ENCODE data around the gene SUSD3.
A peak's percentile ranks its signal among the peaks of the same experiment; 100 is the strongest.

Gene SUSD3

GRCh38 chr9:93126151-93126781, 67.8 kb downstream of the SUSD3 start:
- peak in 2 of 5 experiments; percentile 46 to 70 for DNase-seq

GRCh38 chr9:93126825-93127368, 68.4 kb downstream of the SUSD3 start:
- no peak for DNase-seq

GRCh38 chr9:93127395-93127911, 69.0 kb downstream of the SUSD3 start:
- DNase-seq: no peak

DNA sequence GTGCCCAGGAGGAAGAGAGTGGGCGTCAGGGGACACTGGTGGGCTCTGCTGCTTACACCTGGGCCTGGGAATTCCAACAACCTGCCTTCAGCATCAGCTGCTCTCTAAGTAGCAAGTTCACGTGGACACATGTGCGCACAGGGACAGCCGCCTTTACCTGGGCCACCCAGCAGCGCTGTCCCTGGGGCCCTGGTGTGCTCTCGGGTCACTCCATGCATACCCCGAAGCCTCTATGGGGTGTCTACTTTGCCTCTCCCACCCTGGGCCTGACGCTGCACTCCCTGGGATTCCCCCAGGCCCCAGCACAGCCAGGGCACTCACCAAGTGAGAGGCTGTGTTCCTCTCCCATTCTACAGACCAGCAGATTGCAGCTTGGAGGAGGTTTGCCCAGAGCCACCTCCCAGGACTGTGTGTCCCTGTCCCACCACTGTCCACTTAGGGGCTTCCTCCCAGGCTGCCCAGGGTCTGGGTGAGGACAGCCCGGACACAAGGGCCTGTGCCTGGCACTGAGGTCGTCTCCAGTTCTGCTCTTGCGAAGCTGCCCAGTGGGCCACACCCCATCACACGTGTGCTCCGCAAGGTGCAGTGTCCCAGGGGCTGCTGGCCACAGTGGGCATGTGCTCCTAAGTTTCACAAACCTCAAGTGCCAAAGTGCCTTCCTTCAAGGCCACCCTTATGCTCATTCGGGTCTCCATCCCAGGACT, 69.7 kb downstream of the SUSD3 start:
- no peak for DNase-seq

DNA sequence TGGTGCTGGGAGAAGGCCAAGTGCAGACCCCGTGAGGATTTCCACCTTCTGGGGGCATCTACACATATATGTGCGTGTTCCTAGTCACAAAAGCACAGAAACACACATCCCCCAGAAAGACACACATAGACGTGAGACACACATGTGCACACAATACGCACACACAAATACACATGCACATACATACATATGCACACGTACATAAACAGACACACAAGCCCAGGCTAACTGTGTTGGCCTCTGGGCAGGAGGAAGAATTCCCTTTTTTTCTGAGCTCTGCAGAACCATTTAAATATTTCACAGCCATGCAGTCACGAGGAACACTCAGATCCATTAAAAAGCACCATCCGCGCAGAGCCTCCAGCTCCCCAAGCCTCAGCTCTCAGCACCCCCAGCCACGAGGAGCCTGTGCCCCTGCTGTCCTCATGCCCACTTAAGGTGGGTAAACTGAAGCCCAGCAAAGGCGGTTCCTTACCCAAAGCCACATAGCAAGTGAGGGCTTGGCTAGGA, 70.3 kb downstream of the SUSD3 start:
- no peak for DNase-seq

GRCh38 chr9:93129286-93129685, 70.8 kb downstream of the SUSD3 start:
- no peak for DNase-seq

DNA sequence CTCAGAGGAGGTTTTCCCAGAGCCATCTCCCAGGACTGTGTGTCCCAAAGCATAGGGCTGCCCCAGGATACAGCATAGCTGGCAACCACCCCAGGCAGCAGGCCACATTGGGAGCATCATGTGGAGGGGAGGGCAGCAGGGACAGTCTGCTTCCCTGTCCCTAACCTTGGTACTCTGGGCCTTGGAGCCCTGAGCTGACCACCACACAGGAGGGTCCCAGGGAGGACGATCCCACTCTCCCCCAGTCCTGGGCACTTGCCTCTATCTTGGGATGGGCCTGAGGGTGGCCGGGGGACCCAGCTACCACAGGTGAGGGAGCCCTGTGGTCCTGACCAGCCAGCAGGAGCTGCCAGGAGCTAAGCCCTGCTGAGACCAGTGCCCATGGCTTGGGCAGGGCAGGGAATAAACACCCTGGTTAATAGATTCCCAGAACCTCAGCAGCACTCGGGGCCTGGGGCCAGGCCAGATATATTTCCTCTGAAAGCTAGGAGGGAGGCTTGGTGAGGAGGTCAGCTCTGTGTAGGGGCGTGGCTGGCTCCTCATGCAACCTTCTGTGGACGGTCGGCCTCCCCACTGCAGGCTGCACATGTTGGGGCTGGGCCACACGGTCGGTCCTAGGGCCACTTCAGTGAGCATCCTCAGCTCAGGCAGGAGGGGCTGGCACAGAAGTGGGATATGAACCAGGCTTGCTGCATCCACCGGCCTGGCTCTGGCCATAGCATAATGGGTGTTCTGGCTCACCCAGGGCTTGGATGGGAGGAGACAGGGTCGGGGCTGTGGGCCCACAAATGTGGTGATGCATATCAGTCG, 71.4 kb downstream of the SUSD3 start:
- DNase-seq: no peak

GRCh38 chr9:93130861-93131481, 72.5 kb downstream of the SUSD3 start:
- no peak for DNase-seq

GRCh38 chr9:93131599-93132286, 73.2 kb downstream of the SUSD3 start:
- DNase-seq: no peak

GRCh38 chr9:93132287-93132927, 73.9 kb downstream of the SUSD3 start:
- no peak for DNase-seq

GRCh38 chr9:93132946-93133680, 74.6 kb downstream of the SUSD3 start:
- peak in 3 of 5 experiments; percentile 29 to 76 (median 71) for DNase-seq

DNA sequence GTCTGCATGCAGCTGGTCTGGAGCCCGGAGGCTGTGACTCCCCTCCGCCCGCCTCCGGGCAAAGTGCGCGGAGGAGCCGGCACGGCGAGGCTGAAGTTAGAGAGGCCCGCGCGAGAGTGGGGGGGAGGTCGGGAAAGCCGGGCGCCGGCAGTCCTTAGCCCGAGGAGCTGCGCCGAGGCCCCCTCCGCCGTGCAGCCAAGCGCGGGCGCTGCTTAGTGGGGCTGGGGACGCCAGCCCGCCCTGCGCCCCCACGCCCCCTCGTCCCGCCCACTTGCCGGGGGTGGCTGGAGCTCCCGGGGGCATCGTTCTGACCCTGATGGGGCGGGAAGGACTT, 75.1 kb downstream of the SUSD3 start:
- peak in 2 of 5 experiments; percentile 27 to 44 for DNase-seq

DNA sequence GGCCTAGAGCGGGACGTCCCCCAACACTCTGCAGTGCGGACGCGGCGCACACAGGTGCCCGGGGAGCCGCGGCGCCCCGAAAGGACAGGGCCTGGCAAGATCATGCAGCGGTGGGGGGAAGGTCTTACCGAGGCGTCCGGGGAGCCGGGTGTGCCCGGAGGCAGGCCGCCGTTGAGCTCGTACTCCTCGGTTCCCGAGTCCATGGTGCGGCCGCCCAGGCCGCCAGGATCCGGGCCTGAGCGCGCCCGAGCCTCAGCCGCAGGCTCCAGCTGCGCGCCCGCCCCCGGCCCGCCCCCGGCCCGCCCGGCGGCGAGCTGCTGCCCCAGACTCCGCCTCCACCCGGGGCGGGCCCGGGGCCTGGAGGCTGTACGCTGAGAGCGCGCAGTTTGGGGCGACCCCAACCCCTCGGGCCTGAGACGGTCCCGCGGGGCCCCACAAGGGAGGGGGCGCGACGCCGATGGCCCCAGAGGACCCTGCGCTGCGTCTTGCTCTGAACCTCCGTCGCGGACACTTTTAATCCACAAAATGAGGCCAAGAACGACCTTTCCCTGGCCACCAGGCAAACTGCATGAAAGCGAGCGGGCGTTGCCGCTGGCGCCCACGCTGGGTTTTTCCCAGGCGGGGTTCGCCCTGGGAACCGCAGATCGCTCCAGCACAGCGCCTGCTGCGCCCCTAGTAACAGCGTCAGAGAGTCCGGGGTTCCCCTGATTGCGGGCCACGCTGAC, 75.7 kb downstream of the SUSD3 start, which contains the start of gene NINJ1:
TSS of gene NINJ1 (minus strand) at position 237 of the 725 bp plus-strand sequence. CDS start at position 203, 34 bp downstream.
- DNase-seq: peak; percentile 77 to 93 (median 84)
